Fibroblast of gingiva (primary cell): Measurements from ENCODE around the gene DHX58.

Experiments used
- DNase-seq: peaks from one replicate; pipeline ENCODE4 v3.0.0-alpha.2; 2011; ENCODE audit warnings: low read depth

Gene DHX58

GRCh38 chr17:42087042-42087701 is 25.3 kb downstream of the DHX58 start:
- DNase-seq: no peak

DNA sequence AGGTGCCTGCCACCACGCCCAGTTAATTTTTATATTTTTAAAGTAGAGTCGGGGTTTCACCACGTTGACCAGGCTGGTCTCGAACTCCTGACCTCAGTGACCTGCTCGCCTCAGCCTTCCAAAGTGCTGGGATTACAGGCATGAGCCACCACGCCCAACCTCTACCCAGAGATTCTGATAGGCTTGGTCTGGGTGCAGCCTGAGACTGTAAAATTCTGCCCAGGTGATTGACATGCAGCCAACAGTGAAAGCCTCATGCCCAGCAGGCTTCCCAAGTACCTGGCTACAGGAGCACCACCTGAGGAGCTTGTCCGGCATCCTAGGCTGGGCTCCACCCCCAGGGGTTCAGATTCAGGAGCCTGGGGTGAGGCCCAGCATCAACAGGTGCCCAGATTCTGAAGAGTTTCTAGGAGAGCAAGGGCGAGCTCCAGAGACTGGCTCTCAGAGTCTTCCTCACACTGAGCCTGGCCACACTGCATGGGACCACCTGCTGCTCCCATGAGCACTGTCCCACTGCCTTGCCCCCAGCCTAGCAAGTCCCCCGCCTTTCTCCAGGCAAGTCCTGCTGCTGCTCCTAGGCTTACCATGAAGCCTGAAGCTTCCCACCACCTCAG is 30.9 kb downstream of the DHX58 start:
- DNase-seq: no peak

DNA sequence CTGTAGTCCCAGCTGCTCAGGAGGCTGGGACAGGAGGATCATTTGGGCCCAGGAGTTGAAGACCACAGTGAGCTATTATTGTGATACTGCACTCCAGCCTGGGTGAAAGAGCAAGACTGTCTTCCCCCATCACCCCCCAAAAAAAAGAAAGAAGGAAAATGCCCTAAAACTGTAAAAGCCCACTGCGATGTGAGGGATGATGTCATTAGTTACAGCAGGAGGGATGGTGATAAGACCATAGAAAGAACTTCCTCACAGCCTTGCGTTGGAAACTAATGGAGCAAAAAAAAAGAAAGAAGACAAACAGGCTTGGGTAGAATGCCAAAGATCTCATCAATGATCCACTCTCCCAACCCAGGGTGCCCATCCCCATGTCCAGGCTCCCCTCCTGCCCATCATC is 33.0 kb downstream of the DHX58 start:
- no peak for DNase-seq

DNA sequence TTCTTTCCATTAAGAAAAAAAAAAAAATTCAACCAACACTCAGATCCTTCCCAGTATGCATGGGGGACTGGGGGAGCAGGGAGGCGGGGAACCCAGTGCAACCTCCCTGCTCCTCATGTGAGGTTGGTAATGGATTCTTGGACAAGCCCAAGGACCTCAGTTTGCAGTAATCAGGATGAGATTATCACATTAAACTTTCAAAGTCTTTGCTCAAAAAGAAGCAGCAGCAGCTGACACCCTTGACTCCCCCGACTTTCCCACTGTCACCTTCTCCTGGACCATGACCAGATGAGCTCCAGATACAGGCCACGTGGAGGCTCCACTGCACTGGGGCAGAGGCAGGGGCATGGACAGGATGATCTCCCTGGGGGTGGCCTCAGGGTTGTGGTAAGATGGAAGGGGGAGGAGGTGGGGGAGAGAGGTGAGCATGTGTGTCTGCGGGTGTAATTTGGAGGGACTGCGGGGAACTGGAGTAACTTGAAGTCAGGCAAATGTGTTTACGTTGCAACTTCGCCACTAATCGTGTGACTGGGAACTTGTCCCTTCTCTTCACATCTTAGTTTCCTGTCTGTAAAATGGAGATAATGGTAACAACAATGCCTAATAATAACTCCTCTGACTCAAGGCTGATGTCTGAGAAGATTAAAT is 34.0 kb downstream of the DHX58 start:
- DNase-seq: no peak

DNA sequence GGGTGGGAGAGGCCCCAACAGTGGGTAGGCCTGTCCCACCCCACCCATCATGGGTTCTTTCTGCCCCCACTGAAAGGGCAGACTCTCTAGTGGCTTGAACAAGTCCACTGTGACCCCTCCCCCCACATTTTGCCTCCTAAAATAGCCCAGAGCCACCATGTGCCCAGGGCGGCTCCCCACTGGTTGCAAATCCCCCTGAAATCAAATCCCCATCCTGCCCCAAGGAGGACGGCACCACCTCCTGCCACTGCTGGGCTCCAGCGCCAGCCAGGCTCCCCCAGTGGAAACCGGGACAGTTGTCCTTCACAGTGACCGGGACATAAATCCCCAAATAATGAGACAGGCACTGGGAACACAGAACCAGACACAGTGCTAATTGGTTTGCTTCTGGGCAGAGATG is 34.8 kb downstream of the DHX58 start:
- no peak for DNase-seq

- no peak for DNase-seq
Observed at GRCh38 chr17:42076797-42077559, 35.5 kb downstream of the DHX58 start.

DNA sequence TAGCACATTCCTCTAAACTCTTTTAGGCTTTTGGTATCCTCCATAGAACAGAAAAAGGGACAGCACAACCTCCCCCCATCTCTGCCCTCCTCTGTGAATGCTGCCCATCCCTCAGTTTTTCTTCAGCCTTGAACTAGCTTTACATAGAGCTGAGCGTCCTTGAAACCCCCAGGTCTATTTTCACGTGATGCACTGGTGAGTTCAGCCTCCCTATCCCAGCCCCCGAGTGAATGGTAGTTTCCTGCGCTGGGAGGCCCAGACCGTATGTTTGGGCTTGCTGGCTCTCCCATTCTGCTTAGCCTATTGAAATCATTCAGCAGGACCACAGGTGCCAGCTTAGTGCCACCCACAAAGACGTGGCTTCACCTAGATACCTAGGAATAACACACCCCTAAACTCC is 36.7 kb downstream of the DHX58 start:
- no peak for DNase-seq

- DNase-seq: no peak
Observed at GRCh38 chr17:42072323-42073187, 40.0 kb downstream of the DHX58 start.

- no peak for DNase-seq
Observed at GRCh38 chr17:42071810-42072209, 40.7 kb downstream of the DHX58 start.

- no peak for DNase-seq
Observed at GRCh38 chr17:42068979-42069378, 43.5 kb downstream of the DHX58 start.

DNA sequence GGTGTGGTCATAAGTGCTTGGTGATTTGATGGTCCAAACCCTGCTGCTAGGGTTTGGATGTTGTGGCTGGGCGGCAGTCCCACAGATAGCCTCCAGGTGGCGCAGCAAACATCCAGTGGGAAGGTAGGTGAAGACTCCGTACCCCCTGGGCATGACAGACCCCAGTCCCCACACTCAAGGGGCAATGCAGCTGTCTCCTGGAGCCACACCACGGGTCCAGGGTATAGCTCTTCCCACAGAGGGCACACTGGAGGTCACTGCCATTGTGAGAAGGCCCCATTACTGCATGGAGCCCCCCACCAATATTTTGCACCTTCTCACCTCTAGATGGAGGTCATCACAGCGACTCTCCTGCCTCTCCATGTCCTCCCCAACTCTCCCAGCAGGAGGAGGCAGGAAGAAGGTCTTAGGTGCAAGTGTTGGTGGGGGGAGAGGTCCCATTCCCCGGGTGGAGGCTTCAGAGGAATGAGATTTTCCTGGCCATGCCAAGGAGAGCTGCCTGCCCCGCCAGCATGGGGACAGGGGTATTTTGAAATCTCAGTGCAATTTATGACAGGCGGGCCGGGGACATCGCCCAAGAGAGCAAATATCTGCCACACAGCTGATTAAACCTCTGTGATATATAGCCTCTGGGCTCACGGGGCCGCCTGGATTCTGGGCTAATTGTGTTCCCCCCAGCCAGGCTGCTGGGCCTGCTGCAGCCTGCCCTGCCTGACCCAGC is 45.0 kb downstream of the DHX58 start:
- DNase-seq: no peak

GRCh38 chr17:42065201-42065600 is 47.3 kb downstream of the DHX58 start:
- no peak for DNase-seq

- no peak for DNase-seq
Observed at GRCh38 chr17:42062681-42063080, 49.8 kb downstream of the DHX58 start.

GRCh38 chr17:42061646-42062487 is 50.6 kb downstream of the DHX58 start:
- DNase-seq: no peak

DNA sequence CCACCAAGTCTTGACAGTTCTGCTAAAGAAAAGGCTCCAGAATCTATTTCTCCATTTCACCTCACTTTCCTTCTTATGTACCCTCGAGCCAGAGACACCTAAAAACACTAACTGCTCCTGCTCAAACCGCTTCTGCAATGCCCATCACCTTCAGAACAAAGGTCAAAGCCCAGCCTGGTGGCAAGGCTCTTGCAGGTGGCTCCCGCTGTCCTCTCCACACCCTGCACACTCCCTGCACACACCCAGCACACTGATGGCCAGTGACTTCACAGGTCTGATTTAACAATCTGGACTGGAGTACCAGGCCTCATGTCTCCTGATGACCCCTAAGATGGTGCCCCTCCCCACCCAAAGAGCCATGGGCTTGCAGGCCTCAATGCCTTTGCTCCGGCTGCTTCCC is 52.3 kb downstream of the DHX58 start:
- no peak for DNase-seq

GRCh38 chr17:42059815-42060214 is 52.7 kb downstream of the DHX58 start:
- DNase-seq: no peak

DNA sequence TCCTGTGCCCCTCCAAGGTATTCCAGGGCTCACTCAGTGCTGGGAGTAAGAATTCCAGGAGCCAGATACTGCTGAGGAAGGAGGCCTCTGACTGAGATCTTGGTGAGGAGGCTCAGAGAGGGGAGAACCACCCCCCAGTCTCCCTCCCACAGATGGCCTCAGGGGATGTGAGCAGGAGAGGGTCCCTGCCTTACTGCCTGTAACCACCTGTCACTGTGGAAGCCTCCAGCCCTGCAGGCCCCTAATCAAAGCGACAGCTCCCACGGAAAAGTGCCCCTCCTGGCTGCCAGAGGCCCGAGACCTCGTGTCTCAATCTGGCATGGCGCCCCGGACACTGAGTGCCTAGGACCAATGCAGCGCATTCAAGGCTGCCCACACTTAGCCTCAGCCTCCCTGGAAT is 54.5 kb downstream of the DHX58 start:
- DNase-seq: no peak

DNA sequence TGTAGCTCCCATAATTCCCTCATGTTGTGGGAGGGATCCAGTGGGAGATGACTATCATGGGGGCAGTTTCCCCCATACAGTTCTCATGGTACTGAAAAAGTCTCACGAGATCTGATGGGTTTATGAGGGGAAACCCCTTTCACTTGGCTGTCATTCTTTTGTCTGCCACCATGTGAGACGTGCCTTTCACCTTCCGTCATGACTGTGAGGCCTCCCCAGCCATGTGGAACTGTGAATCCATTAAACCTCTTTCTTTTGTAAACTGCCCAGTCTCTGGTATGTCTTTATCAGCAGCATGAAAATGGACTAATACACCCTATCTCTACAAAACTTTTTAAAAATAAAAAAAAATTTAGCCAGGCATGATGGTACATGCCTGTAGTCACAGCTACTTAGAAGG is 55.9 kb downstream of the DHX58 start:
- DNase-seq: no peak

DNA sequence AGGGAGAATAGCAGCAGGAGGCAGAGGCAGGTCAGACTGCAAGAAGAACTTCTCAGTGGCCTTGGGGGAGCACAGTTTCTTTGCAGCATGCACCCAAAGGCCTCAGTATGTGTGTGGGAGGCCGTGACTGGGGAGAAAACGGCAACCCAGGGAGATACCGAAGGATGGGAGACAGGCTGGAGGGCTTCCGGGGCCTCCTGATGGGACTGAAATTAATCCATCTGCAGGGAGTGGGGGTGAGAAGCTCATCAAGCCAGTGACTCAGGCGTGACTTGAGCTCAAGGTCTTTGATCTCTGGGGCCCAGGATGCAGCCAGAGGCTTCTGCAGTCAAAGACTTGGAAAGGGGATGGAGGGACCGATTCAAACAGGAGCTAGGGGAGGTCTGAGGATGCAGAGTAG is 57.0 kb downstream of the DHX58 start:
- DNase-seq: no peak

DNA sequence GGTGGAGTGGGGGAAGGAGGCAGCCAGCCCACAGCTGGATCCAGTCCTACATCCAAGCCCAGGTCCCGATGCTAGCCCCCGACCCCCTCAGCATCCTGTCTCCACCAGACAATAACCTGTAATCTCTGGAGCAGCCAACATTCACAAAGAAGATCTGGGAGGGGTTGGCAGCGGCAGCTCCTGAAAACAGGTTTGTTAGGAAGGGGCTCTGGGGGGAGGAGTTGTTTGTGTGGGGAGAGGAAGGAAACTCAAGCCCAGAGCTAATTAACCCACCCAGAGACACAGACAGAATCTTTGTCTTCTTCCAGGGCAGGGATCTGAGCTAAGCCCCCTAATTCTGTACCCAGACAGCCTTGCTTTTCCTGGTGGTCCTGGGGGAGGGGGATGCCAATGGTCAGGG is 57.5 kb downstream of the DHX58 start:
- no peak for DNase-seq
